ENCODE measurements around the gene NRN1L. TPM values are rescaled to one million over a fixed set of nuclear protein-coding genes. Genes with fewer than 3 reads are reported as not detected.

The NRN1L gene
- total RNA-seq, 1 experiment from 2014 or later: 1.4 TPM

- ChIA-PET POLR2A (interaction anchor here (1.7 kb wide), 1 partner anchor 41 kb away, joined by 6 read pairs; the partner anchor contains the start of genes RANBP10 and TSNAXIP1), RAD21 (ENCODE audit: low non-redundant PET in 1 of 2, low total read pairs in 2 of 2, uncharacterized antibody in 2 of 2, unreplicated experiment in 2 of 2) (interaction anchor here in 1 of 2 experiments (1.4 kb wide), 1 partner anchor 19 kb away, joined by 4 read pairs; no protein-coding TSS in a partner anchor), CTCF (no interaction called here)
- no peaks in the 10 kb centered on the region for H3K27me3 ChIP-seq (ENCODE audit: insufficient read depth, low read length)
- no peak for DNase-seq (ENCODE audit: low read depth, low spot score)
- H3K4me2 ChIP-seq (ENCODE audit: low read length): peak within 1 kb of the TSS; percentile 82
- peaks cover 4% of the 10 kb centered on the region; the same call in 1 of the 2 replicates for H4K20me1 ChIP-seq (ENCODE audit: insufficient read depth)
- intact Hi-C loops (cut with micrococcal nuclease): no loop called here
- H3K79me2 ChIP-seq (ENCODE audit: insufficient read depth, low read length): peaks cover 71% of the 10 kb centered on the region
- TF ChIP-seq SIN3A (IDR thresholded peaks at IDR 0.05; ENCODE audit: low read depth) (0 out of 2 replicates have a peak, but pooled peaks have one; percentile 24), ZFX (IDR thresholded peaks at IDR 0.05) (peak; percentile 89), FOSL1 (IDR thresholded peaks at IDR 0.05; ENCODE audit: low read depth) (no peak), POLR2A (IDR thresholded peaks at IDR 0.05; ENCODE audit: borderline replicate concordance, extremely low read depth, insufficient read depth, insufficient read length) (no peak), EZH2phosphoT487 (IDR thresholded peaks at IDR 0.05; ENCODE audit: borderline replicate concordance) (no peak), ATF3 (IDR thresholded peaks at IDR 0.05) (no peak), MAX (IDR thresholded peaks at IDR 0.05) (peak; percentile 36; the same call in 1 of the 2 replicates)
- peak within 1 kb of the TSS; percentile 92 for H2AFZ ChIP-seq (ENCODE audit: low read depth, low read length, poor library complexity, severe bottlenecking)
- peak within 1 kb of the TSS; percentile 83 for H3K27ac ChIP-seq (ENCODE audit: low read depth, low read length)
- H3K36me3 ChIP-seq (ENCODE audit: control insufficient read depth in 1 of 2, insufficient read depth in 2 of 2, low read length in 2 of 2): peaks cover 4 to 6% of the 10 kb centered on the region in 2 experiments; a peak in 2 of 4 replicates
- H3K9me2 ChIP-seq (ENCODE audit: insufficient read depth): no peaks in the 10 kb centered on the region
- ATAC-seq: peak; percentile 63
- H3K9ac ChIP-seq (ENCODE audit: low read length): peak within 1 kb of the TSS; percentile 93
- peak within 1 kb of the TSS; percentile 83 to 96 for H3K4me3 ChIP-seq (replicated peaks in 1 of 2; ENCODE audit: low read depth in 1 of 2, low read length in 2 of 2)
- no TSS peak for BruUV-seq (replicated peaks)
- H3K9me3 ChIP-seq (ENCODE audit: control insufficient read depth in 1 of 2, insufficient read depth in 1 of 2, low read depth in 1 of 2, low read length in 2 of 2): no peaks in the 10 kb centered on the region
- peaks cover 15 to 45% of the 10 kb centered on the region in 2 experiments for H3K4me1 ChIP-seq (ENCODE audit: control insufficient read depth in 1 of 2, insufficient read depth in 2 of 2, low read length in 2 of 2)
Observed at GRCh38 chr16:67847064-67847861, 37.4 kb upstream of the NRN1L start, which contains the start of gene CENPT. Gene CENPT, minus strand, starts transcription at chr16:67847693. Its CDS starts 13,834 bp downstream, at chr16:67833859.

GRCh38 chr16:67848118-67848517 lies 36.6 kb upstream of the NRN1L start:
- ChIA-PET POLR2A (no interaction called here), RAD21 (ENCODE audit: low non-redundant PET in 1 of 2, low total read pairs in 2 of 2, uncharacterized antibody in 2 of 2, unreplicated experiment in 2 of 2) (no interaction called here), CTCF (no interaction called here)
- Histone ChIP-seq H4K20me1 (ENCODE audit: insufficient read depth) (peaks cover 4% of the 10 kb centered on the region; the same call in 1 of the 2 replicates), H2AFZ (ENCODE audit: low read depth, low read length, poor library complexity, severe bottlenecking) (no peak overlapping the region), H3K27ac (ENCODE audit: low read depth, low read length) (peak overlapping the region; percentile 83), H3K9me3 (ENCODE audit: control insufficient read depth in 1 of 2, insufficient read depth in 1 of 2, low read depth in 1 of 2, low read length in 2 of 2) (no peaks in the 10 kb centered on the region), H3K36me3 (ENCODE audit: control insufficient read depth in 1 of 2, insufficient read depth in 2 of 2, low read length in 2 of 2) (peaks cover 4 to 6% of the 10 kb centered on the region in 2 experiments; a peak in 2 of 4 replicates), H3K4me3 (replicated peaks in 1 of 2; ENCODE audit: low read depth in 1 of 2, low read length in 2 of 2) (peak overlapping the region; percentile 83 to 96), H3K9me2 (ENCODE audit: insufficient read depth) (no peaks in the 10 kb centered on the region), H3K4me1 (ENCODE audit: control insufficient read depth in 1 of 2, insufficient read depth in 2 of 2, low read length in 2 of 2) (peaks cover 15 to 37% of the 10 kb centered on the region in 2 experiments), H3K79me2 (ENCODE audit: insufficient read depth, low read length) (peaks cover 72% of the 10 kb centered on the region), H3K27me3 (ENCODE audit: insufficient read depth, low read length) (no peaks in the 10 kb centered on the region), H3K4me2 (ENCODE audit: low read length) (peak overlapping the region; percentile 82), H3K9ac (ENCODE audit: low read length) (peak overlapping the region; percentile 93)
- intact Hi-C loops (cut with micrococcal nuclease): no loop called here
- no TSS peak for BruUV-seq (replicated peaks)
- ATAC-seq: no peak
- no peak for DNase-seq (ENCODE audit: low read depth, low spot score)
- TF ChIP-seq ZFX (IDR thresholded peaks at IDR 0.05) (no peak), ELF1 (IDR thresholded peaks at IDR 0.05; ENCODE audit: borderline replicate concordance, low read depth) (no peak), CBX3 (IDR thresholded peaks at IDR 0.05; ENCODE audit: low read depth) (no peak), CEBPB (IDR thresholded peaks at IDR 0.05; ENCODE audit: low read depth) (no peak), REST (IDR thresholded peaks at IDR 0.05; ENCODE audit: low read depth) (no peak), TCF7L2 (IDR thresholded peaks at IDR 0.05; ENCODE audit: borderline replicate concordance, extremely low read depth, insufficient read depth, insufficient read length) (no peak), POLR2A (IDR thresholded peaks at IDR 0.05; ENCODE audit: borderline replicate concordance, extremely low read depth, insufficient read depth, insufficient read length) (no peak), POLR2AphosphoS5 (IDR thresholded peaks at IDR 0.05; ENCODE audit: low read depth, low read length) (no peak)

All from HCT116 (cell line).